ENCODE results near the gene CCL2. TPM values are rescaled to one million over a fixed set of nuclear protein-coding genes. Genes with fewer than 3 reads are reported as not detected.

Gene CCL2
- total and polyA plus RNA-seq, 2 donors from 2014 or later: 49.9 to 53.5 TPM

DNA sequence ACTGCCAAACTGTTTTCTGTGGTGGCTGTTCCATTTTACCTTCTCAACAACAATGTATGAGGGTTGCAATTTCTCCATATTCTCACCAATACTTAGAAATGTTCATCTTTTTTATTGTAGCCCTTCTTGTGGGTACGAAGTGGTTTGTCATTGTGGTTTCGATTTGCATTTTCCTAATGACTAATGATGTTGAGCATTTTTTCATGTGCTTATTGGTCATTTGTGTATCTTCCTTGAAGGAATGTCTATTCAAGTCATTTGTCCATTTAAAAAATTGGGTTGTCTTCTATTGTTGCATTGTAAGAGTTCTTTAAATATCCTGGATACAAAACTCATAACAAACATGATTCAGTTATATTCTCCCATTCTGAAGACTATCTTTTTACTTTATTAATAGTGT, 47.5 kb upstream of the CCL2 start:
- Histone ChIP-seq H3K9ac (ENCODE audit: low read length in 3 of 3) (no peak overlapping the region), H3K27me3 (ENCODE audit: control insufficient read depth, insufficient read depth, low read length) (no peaks in the 10 kb centered on the region), H3K36me3 (ENCODE audit: control insufficient read depth in 2 of 3, insufficient read depth in 3 of 3, low read length in 3 of 3) (no peaks in the 10 kb centered on the region), H3K4me3 (ENCODE audit: low read length in 3 of 3) (no peak overlapping the region), H3K4me1 (ENCODE audit: control insufficient read depth in 2 of 3, insufficient read depth in 2 of 3, low read depth in 1 of 3, low read length in 3 of 3) (no peaks in the 10 kb centered on the region), H3K9me3 (ENCODE audit: control insufficient read depth in 2 of 3, insufficient read depth in 1 of 3, low read length in 3 of 3) (no peaks in the 10 kb centered on the region), H3K27ac (ENCODE audit: low read depth in 2 of 2, low read length in 2 of 2) (no peak overlapping the region)
- TF ChIP-seq, protein P1, sequence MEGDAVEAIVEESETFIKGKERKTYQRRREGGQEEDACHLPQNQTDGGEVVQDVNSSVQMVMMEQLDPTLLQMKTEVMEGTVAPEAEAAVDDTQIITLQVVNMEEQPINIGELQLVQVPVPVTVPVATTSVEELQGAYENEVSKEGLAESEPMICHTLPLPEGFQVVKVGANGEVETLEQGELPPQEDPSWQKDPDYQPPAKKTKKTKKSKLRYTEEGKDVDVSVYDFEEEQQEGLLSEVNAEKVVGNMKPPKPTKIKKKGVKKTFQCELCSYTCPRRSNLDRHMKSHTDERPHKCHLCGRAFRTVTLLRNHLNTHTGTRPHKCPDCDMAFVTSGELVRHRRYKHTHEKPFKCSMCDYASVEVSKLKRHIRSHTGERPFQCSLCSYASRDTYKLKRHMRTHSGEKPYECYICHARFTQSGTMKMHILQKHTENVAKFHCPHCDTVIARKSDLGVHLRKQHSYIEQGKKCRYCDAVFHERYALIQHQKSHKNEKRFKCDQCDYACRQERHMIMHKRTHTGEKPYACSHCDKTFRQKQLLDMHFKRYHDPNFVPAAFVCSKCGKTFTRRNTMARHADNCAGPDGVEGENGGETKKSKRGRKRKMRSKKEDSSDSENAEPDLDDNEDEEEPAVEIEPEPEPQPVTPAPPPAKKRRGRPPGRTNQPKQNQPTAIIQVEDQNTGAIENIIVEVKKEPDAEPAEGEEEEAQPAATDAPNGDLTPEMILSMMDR (IDR thresholded peaks at IDR 0.05; ENCODE audit: borderline replicate concordance, extremely low read depth, insufficient read depth): no peak
- DNase-seq: no peak
- intact Hi-C loops (cut with DNase I): no loop called here
- FAIRE-seq: no peak

DNA sequence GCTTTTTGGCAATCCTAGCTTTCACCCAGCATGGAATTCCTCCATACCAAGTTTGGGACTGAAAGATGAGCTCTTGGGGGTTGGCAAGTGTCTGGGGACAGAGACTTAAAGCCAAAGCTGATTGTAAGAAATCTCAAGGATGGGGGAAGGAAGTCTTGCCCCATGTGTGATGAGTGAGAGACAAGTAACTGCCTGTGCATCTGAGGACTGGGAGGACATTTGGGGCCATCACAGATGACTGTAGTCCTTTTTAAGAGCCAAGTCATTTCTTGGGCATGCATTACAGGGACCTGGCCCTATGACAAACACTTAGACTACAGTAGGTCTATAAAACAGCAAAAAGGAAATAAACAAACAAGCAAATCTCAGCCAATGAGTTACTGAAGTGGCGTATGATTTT, 36.3 kb upstream of the CCL2 start:
- intact Hi-C loops (cut with DNase I): no loop called here
- H3K4me1 ChIP-seq (ENCODE audit: control insufficient read depth in 2 of 3, insufficient read depth in 2 of 3, low read depth in 1 of 3, low read length in 3 of 3): no peaks in the 10 kb centered on the region
- H3K9me3 ChIP-seq (ENCODE audit: control insufficient read depth in 2 of 3, insufficient read depth in 1 of 3, low read length in 3 of 3): no peaks in the 10 kb centered on the region
- no peak overlapping the region for H3K4me3 ChIP-seq (ENCODE audit: low read length in 3 of 3)
- no peak for FAIRE-seq
- H3K36me3 ChIP-seq (ENCODE audit: control insufficient read depth in 2 of 3, insufficient read depth in 3 of 3, low read length in 3 of 3): no peaks in the 10 kb centered on the region
- H3K27me3 ChIP-seq (ENCODE audit: control insufficient read depth, insufficient read depth, low read length): no peaks in the 10 kb centered on the region
- TF ChIP-seq, protein P1 (IDR thresholded peaks at IDR 0.05; ENCODE audit: borderline replicate concordance, extremely low read depth, insufficient read depth): no peak
- no peak overlapping the region for H3K9ac ChIP-seq (ENCODE audit: low read length in 3 of 3)
- DNase-seq: no peak
- H3K27ac ChIP-seq (ENCODE audit: low read depth in 2 of 2, low read length in 2 of 2): no peak overlapping the region

DNA sequence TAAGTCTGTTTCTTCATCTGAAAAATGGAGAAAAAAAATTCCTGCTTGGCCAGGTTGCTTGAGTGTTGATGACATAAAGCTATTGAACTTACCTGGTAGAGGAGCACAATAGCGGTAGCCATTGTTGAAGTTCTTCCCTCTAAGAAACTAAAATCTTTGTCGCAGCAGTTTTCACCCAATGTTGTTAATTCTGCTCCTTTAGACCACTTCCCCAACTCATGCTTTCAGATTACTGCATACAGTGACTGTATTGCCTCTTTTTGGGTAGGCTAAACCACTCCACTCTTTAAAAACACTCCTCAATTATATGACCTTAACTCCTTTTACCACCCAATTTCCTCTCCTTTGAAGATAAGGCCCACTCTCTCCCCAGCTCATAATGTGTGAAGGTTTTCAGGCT, 35.7 kb upstream of the CCL2 start:
- Histone ChIP-seq H3K9me3 (ENCODE audit: control insufficient read depth in 2 of 3, insufficient read depth in 1 of 3, low read length in 3 of 3) (no peaks in the 10 kb centered on the region), H3K4me1 (ENCODE audit: control insufficient read depth in 2 of 3, insufficient read depth in 2 of 3, low read depth in 1 of 3, low read length in 3 of 3) (no peaks in the 10 kb centered on the region), H3K9ac (ENCODE audit: low read length in 3 of 3) (no peak overlapping the region), H3K36me3 (ENCODE audit: control insufficient read depth in 2 of 3, insufficient read depth in 3 of 3, low read length in 3 of 3) (no peaks in the 10 kb centered on the region), H3K4me3 (ENCODE audit: low read length in 3 of 3) (no peak overlapping the region), H3K27ac (ENCODE audit: low read depth in 2 of 2, low read length in 2 of 2) (no peak overlapping the region), H3K27me3 (ENCODE audit: control insufficient read depth, insufficient read depth, low read length) (no peaks in the 10 kb centered on the region)
- FAIRE-seq (no peak), DNase-seq (no peak)
- TF ChIP-seq, protein P1 (IDR thresholded peaks at IDR 0.05; ENCODE audit: borderline replicate concordance, extremely low read depth, insufficient read depth): no peak
- intact Hi-C loops (cut with DNase I): no loop called here

DNA sequence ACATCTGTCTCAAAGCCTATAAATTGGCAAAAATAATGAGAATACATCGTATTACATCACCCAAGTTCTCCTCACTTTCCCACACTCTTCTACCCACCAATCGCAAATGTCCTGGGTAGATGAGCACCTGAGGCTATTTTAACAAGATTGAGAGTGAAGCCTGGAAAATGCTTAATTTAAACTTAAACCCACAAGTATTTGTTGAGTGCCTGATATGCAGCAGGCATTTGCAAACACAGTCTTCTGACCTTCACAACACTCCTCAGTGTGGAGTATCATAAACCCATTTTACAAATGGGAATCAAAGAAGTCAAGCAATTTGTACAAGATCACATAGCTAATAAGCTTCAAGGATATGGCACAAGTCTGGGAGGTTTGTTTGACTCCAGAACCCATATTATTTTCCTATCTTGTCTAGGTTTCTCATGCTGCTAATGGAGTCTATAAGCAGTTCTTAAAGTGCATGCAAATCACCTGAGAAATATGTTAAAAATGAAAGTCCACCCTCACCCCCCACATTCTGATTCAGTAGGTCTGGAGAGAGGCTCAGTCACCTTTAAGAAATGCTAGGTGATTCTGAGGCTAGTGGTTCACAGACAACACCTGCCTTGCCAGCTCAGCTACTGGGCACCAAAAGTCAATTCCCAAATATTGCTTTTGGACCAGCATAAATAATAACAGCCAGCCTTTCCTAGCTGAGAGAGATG, 34.9 kb upstream of the CCL2 start:
- TF ChIP-seq, protein P1 (IDR thresholded peaks at IDR 0.05; ENCODE audit: borderline replicate concordance, extremely low read depth, insufficient read depth): no peak
- FAIRE-seq: no peak

More for the DNA sequence above, 34.9 kb upstream of the CCL2 start:
- no peaks in the 10 kb centered on the region for H3K36me3 ChIP-seq (ENCODE audit: control insufficient read depth in 2 of 3, insufficient read depth in 3 of 3, low read length in 3 of 3)
- no peak overlapping the region for H3K4me3 ChIP-seq (ENCODE audit: low read length in 3 of 3)
- no peaks in the 10 kb centered on the region for H3K9me3 ChIP-seq (ENCODE audit: control insufficient read depth in 2 of 3, insufficient read depth in 1 of 3, low read length in 3 of 3)
- intact Hi-C loops (cut with DNase I): no loop called here
- H3K4me1 ChIP-seq (ENCODE audit: control insufficient read depth in 2 of 3, insufficient read depth in 2 of 3, low read depth in 1 of 3, low read length in 3 of 3): no peaks in the 10 kb centered on the region
- H3K9ac ChIP-seq (ENCODE audit: low read length in 3 of 3): no peak overlapping the region
- no peak overlapping the region for H3K27ac ChIP-seq (ENCODE audit: low read depth in 2 of 2, low read length in 2 of 2)
- no peak for DNase-seq
- H3K27me3 ChIP-seq (ENCODE audit: control insufficient read depth, insufficient read depth, low read length): no peaks in the 10 kb centered on the region
